HEK293 (cell line): ENCODE measurements around the gene HOXB8.

Source experiments
- CTCF ChIA-PET: fragments of 350-600 bp; formaldehyde crosslinking; extraction: SDS; loops from one replicate; lab custom pipeline; 2021; ENCODE audit warnings: antibody characterized with exemption; lab: Yijun Ruan, JAX
- POLR2A ChIA-PET: fragments of 300-600 bp; formaldehyde crosslinking; extraction: SDS; loops from one replicate; lab custom pipeline; 2020; ENCODE audit warnings: antibody characterized with exemption, inconsistent platforms; lab: Yijun Ruan, JAX
- H3K27ac ChIP-seq: fragments of 200-500 bp; sonication (Bioruptor generic); 2 replicates; pipeline ENCODE4 v1.5.1; 2014; ENCODE audit warnings: low read depth, low read length, control low read depth, inconsistent platforms; ENCODE audit errors: extremely low read depth
- H3K36me3 ChIP-seq, 2 experiments: fragments of 200-500 bp in 1 of 2; sonication (Bioruptor generic) in 1 of 2; 1 replicate in 1 of 2; 2 replicates in 1 of 2; pipeline ENCODE4 v1.5.1; 2014 to 2017; ENCODE audit warnings: inconsistent platforms in 2 of 2, low read length in 2 of 2; ENCODE audit not compliant: control insufficient read depth in 2 of 2, insufficient read depth in 1 of 2
- H3K4me1 ChIP-seq: fragments of 200-500 bp; sonication (Bioruptor generic); 2 replicates; pipeline ENCODE4 v1.5.1; 2014; ENCODE audit warnings: mild to moderate bottlenecking, low read length, inconsistent platforms; ENCODE audit not compliant: control insufficient read depth, insufficient read depth
- H3K4me3 ChIP-seq: 2 replicates; pipeline ENCODE4 v1.5.1; 2011; ENCODE audit warnings: low read depth, mild to moderate bottlenecking, control low read depth, low read length, moderate library complexity
- H3K9me3 ChIP-seq: fragments of 200-500 bp; sonication (Bioruptor generic); 2 replicates; pipeline ENCODE4 v1.5.1; 2014; ENCODE audit warnings: low read depth, low read length, inconsistent platforms; ENCODE audit not compliant: control insufficient read depth, insufficient read depth
- BCL11B ChIP-seq: fragments of 450-650 bp; formaldehyde crosslinking; IDR thresholded peaks from 2 replicates; pipeline ENCODE4 v1.5.1; 2016; ENCODE audit warnings: low read depth, missing biosample characterization, missing genetic modification characterization
- EGR2 ChIP-seq: fragments of 450-650 bp; formaldehyde crosslinking; IDR thresholded peaks from 2 replicates; pipeline ENCODE4 v1.5.1; 2016; ENCODE audit warnings: low read depth, missing biosample characterization, missing genetic modification characterization
- GLI2 ChIP-seq: fragments of 450-650 bp; formaldehyde crosslinking; IDR thresholded peaks from 2 replicates; pipeline ENCODE4; 2017; ENCODE audit warnings: missing biosample characterization, missing genetic modification characterization, low read depth, borderline replicate concordance
- HOXD13 ChIP-seq: sonication (generic); formaldehyde crosslinking; IDR thresholded peaks from 2 replicates; pipeline ENCODE4 v1.8.0; 2022; ENCODE audit warnings: missing genetic modification reagents, borderline replicate concordance
- IKZF3 ChIP-seq: fragments of 450-650 bp; IDR thresholded peaks from 2 replicates; pipeline ENCODE4 v1.5.0; 2018; ENCODE audit warnings: missing biosample characterization, mild to moderate bottlenecking, missing genetic modification characterization, moderate library complexity
- KLF16 ChIP-seq: fragments of 450-650 bp; formaldehyde crosslinking; IDR thresholded peaks from 2 replicates; pipeline ENCODE4 v1.5.1; 2017; ENCODE audit warnings: missing biosample characterization, missing genetic modification characterization
- KLF8 ChIP-seq: fragments of 450-650 bp; formaldehyde crosslinking; IDR thresholded peaks from 2 replicates; pipeline ENCODE4 v1.5.1; 2016; ENCODE audit warnings: missing biosample characterization, missing genetic modification characterization
- MZF1 ChIP-seq: fragments of 450-650 bp; formaldehyde crosslinking; IDR thresholded peaks from 2 replicates; pipeline ENCODE4 v1.5.1; 2017; ENCODE audit warnings: missing biosample characterization, missing genetic modification characterization, borderline replicate concordance
- PRDM1 ChIP-seq: fragments of 450-650 bp; formaldehyde crosslinking; IDR thresholded peaks from 2 replicates; pipeline ENCODE4; 2016; ENCODE audit warnings: missing biosample characterization, missing genetic modification characterization
- PRDM4 ChIP-seq: fragments of 450-650 bp; formaldehyde crosslinking; IDR thresholded peaks from 2 replicates; pipeline ENCODE4 v1.5.1; 2017; ENCODE audit warnings: missing biosample characterization, missing genetic modification characterization
- REST ChIP-seq: fragments of 450-650 bp; formaldehyde crosslinking; IDR thresholded peaks from 2 replicates; pipeline ENCODE4 v1.5.1; 2016; ENCODE audit warnings: missing biosample characterization, missing genetic modification characterization
- YY2 ChIP-seq: fragments of 450-650 bp; formaldehyde crosslinking; IDR thresholded peaks from 2 replicates; pipeline ENCODE4 v1.5.1; 2016; ENCODE audit warnings: missing biosample characterization, missing genetic modification characterization
- ZBTB11 ChIP-seq: fragments of 450-650 bp; formaldehyde crosslinking; conservative IDR thresholded peaks from 2 replicates; pipeline ENCODE4 v1.5.1; 2016; ENCODE audit warnings: low read depth, missing biosample characterization, missing genetic modification characterization
- ZFP69B ChIP-seq: fragments of 450-650 bp; formaldehyde crosslinking; IDR thresholded peaks from 2 replicates; pipeline ENCODE4 v1.5.1; 2016; ENCODE audit warnings: missing biosample characterization, missing genetic modification characterization
- ZNF10 ChIP-seq: fragments of 450-650 bp; formaldehyde crosslinking; IDR thresholded peaks from 2 replicates; pipeline ENCODE4 v1.5.1; 2017; ENCODE audit warnings: missing biosample characterization, missing genetic modification characterization
- ZNF121 ChIP-seq: fragments of 450-650 bp; formaldehyde crosslinking; IDR thresholded peaks from 2 replicates; pipeline ENCODE4 v1.5.1; 2016; ENCODE audit warnings: missing biosample characterization, missing genetic modification characterization
- ZNF132 ChIP-seq: fragments of 450-650 bp; formaldehyde crosslinking; IDR thresholded peaks from 2 replicates; pipeline ENCODE4 v1.5.1; 2017; ENCODE audit warnings: missing biosample characterization, missing genetic modification characterization, borderline replicate concordance
- ZNF175 ChIP-seq: fragments of 450-650 bp; formaldehyde crosslinking; IDR thresholded peaks from 2 replicates; pipeline ENCODE4 v1.5.1; 2016; ENCODE audit warnings: missing biosample characterization, missing genetic modification characterization
- ZNF311 ChIP-seq: fragments of 450-650 bp; formaldehyde crosslinking; IDR thresholded peaks from 2 replicates; pipeline ENCODE4 v1.5.1; 2017; ENCODE audit warnings: missing biosample characterization, missing genetic modification characterization, borderline replicate concordance
- ZNF423 ChIP-seq: fragments of 450-650 bp; formaldehyde crosslinking; IDR thresholded peaks from 2 replicates; pipeline ENCODE4 v1.5.1; 2016; ENCODE audit warnings: missing biosample characterization, missing genetic modification characterization
- ZNF426 ChIP-seq: fragments of 450-650 bp; formaldehyde crosslinking; IDR thresholded peaks from 2 replicates; pipeline ENCODE4 v1.5.1; 2017; ENCODE audit warnings: missing biosample characterization, missing genetic modification characterization, mild to moderate bottlenecking, inconsistent platforms, moderate library complexity
- ZNF514 ChIP-seq: fragments of 450-650 bp; formaldehyde crosslinking; IDR thresholded peaks from 2 replicates; pipeline ENCODE4 v1.5.1; 2016; ENCODE audit warnings: missing biosample characterization, missing genetic modification characterization
- ZNF596 ChIP-seq: fragments of 450-650 bp; IDR thresholded peaks from 2 replicates; pipeline ENCODE4 v1.5.0; 2018; ENCODE audit warnings: missing biosample characterization, mild to moderate bottlenecking, missing genetic modification characterization, moderate library complexity
- ZNF600 ChIP-seq: fragments of 450-650 bp; formaldehyde crosslinking; IDR thresholded peaks from 2 replicates; pipeline ENCODE4 v1.5.1; 2016; ENCODE audit warnings: missing biosample characterization, missing genetic modification characterization
- ZNF621 ChIP-seq: fragments of 450-650 bp; formaldehyde crosslinking; IDR thresholded peaks from 2 replicates; pipeline ENCODE4 v1.5.1; 2017; ENCODE audit warnings: missing biosample characterization, missing genetic modification characterization
- ZNF670 ChIP-seq: fragments of 450-650 bp; formaldehyde crosslinking; IDR thresholded peaks from 2 replicates; pipeline ENCODE4 v1.5.1; 2016; ENCODE audit warnings: missing biosample characterization, missing genetic modification characterization, low read depth
- ZNF768 ChIP-seq: fragments of 450-650 bp; formaldehyde crosslinking; IDR thresholded peaks from 2 replicates; pipeline ENCODE4 v1.5.1; 2018; ENCODE audit warnings: missing biosample characterization, mild to moderate bottlenecking, missing genetic modification characterization
- ZNF776 ChIP-seq: fragments of 450-650 bp; formaldehyde crosslinking; IDR thresholded peaks from 2 replicates; pipeline ENCODE4 v1.5.0; 2017; ENCODE audit warnings: missing biosample characterization, missing genetic modification characterization, borderline replicate concordance
- ZNF777 ChIP-seq: fragments of 450-650 bp; formaldehyde crosslinking; IDR thresholded peaks from 2 replicates; pipeline ENCODE4 v1.5.1; 2017; ENCODE audit warnings: missing biosample characterization, missing genetic modification characterization, borderline replicate concordance
- ZNF843 ChIP-seq: fragments of 450-650 bp; formaldehyde crosslinking; IDR thresholded peaks from 2 replicates; pipeline ENCODE4 v1.5.1; 2016; ENCODE audit warnings: missing biosample characterization, missing genetic modification characterization

Gene HOXB8

GRCh38 chr17:48592577-48592976 is 22.5 kb downstream of the HOXB8 start (continued):
- TF ChIP-seq IKZF3 (tag by site-specific recombination) (no peak), KLF8 (tag by site-specific recombination) (no peak), PRDM1 (tag by site-specific recombination) (peak; percentile 13; the same call in 1 of the 2 replicates), ZNF670 (tag by site-specific recombination) (no peak), ZNF175 (no peak), ZNF426 (no peak), ZNF311 (tag by site-specific recombination) (no peak), ZNF621 (no peak), BCL11B (tag by site-specific recombination) (no peak)

- Histone ChIP-seq H3K27ac (no peak overlapping the region), H3K9me3 (no peaks in the 10 kb centered on the region), H3K4me3 (no peak overlapping the region), H3K36me3 (peaks cover 5 to 43% of the 10 kb centered on the region in 2 experiments; a peak in 2 of 3 replicates), H3K4me1 (peaks cover 38% of the 10 kb centered on the region)
- ChIA-PET CTCF (interaction anchor here (0.5 to 6.0 kb wide), 12 partner anchors 86 to 377 kb away, joined by 3 to 52 read pairs (median 10); no protein-coding TSS in a partner anchor), POLR2A (interaction anchor here (1.0 to 1.6 kb wide), 2 partner anchors 12 to 45 kb away, joined by 4 to 5 read pairs; partner anchors contain the start of gene HOXB6)
- no peak for TF ChIP-seq KLF16 (tag by site-specific recombination)
- TF ChIP-seq ZNF768, result no peak
- no peak for TF ChIP-seq ZNF121
- TF ChIP-seq HOXD13 (CRISPR knock-in tag), result no peak
- TF ChIP-seq ZNF596 (tag by site-specific recombination), result no peak
- no peak for TF ChIP-seq PRDM1 (tag by site-specific recombination)
- TF ChIP-seq GLI2 (tag by site-specific recombination), result no peak
- peak; percentile 39; the same call in 1 of the 2 replicates for TF ChIP-seq ZBTB11 (tag by site-specific recombination)
- no peak for TF ChIP-seq ZFP69B (tag by site-specific recombination)
- no peak for TF ChIP-seq EGR2
- TF ChIP-seq PRDM4, result no peak
- TF ChIP-seq ZNF600 (tag by site-specific recombination), result peak; percentile 78
- peak; percentile 82 for TF ChIP-seq ZNF10
- no peak for TF ChIP-seq YY2 (tag by site-specific recombination)
- no peak for TF ChIP-seq ZNF843 (tag by site-specific recombination)
- no peak for TF ChIP-seq ZNF132 (tag by site-specific recombination)
- no peak for TF ChIP-seq ZNF514
- no peak for TF ChIP-seq MZF1 (tag by site-specific recombination)
- TF ChIP-seq ZNF777, result no peak
- no peak for TF ChIP-seq REST (tag by site-specific recombination)
- no peak for TF ChIP-seq ZNF776 (tag by site-specific recombination)
- TF ChIP-seq ZNF423, result no peak
Measured at GRCh38 chr17:48592057-48592514, 23.0 kb downstream of the HOXB8 start.
